Esophagus muscularis mucosa (tissue), 4 donors: ENCODE data around the gene GEN1. TPM values are rescaled to one million over a fixed set of nuclear protein-coding genes. Genes with fewer than 3 reads are reported as not detected.

Source experiments
- DNase-seq: peaks from one replicate; pipeline ENCODE4 v3.0.0-alpha.2; 2017; ENCODE audit errors: extremely low spot score
- H3K27ac ChIP-seq, 4 donors: fragments of 200-600 bp; sonication (generic); replicated peaks in 1 of 4; 1 replicate in 3 of 4; 2 replicates in 1 of 4; pipeline ENCODE4 v1.5.1; 2016 to 2019; ENCODE audit warnings: mild to moderate bottlenecking in 1 of 4
- H3K27me3 ChIP-seq, 4 donors: fragments of 200-600 bp; sonication (generic); one replicate each; pipeline versions ENCODE4 v1.5.1 to v1.6.0; 2016 to 2019
- H3K36me3 ChIP-seq, 4 donors: fragments of 200-600 bp; sonication (generic); one replicate each; pipeline ENCODE4 v1.5.1; 2016 to 2019
- H3K4me1 ChIP-seq, 4 donors: fragments of 200-600 bp; sonication (generic); one replicate each; pipeline ENCODE4 v1.5.1; 2016 to 2019
- H3K4me3 ChIP-seq, 4 donors: fragments of 200-600 bp; sonication (generic); 1 replicate in 2 of 4; 2 replicates in 2 of 4; pipeline ENCODE4 v1.5.1; 2016 to 2019; ENCODE audit warnings: mild to moderate bottlenecking in 4 of 4, moderate library complexity in 1 of 4
- H3K9me3 ChIP-seq, 4 donors: fragments of 200-600 bp; sonication (generic); 1 replicate in 3 of 4; 2 replicates in 1 of 4; pipeline ENCODE4 v1.5.1; 2016 to 2019
- EP300 ChIP-seq: sonication (generic); formaldehyde crosslinking; IDR thresholded peaks from one replicate; pipeline ENCODE4 v1.6.1; 2017; ENCODE audit warnings: antibody characterized with exemption
- POLR2A ChIP-seq: fragments of 450-650 bp; IDR thresholded peaks from one replicate; pipeline ENCODE4 v1.6.1; 2017; ENCODE audit warnings: antibody characterized with exemption, moderate library complexity, mild to moderate bottlenecking, low read depth
- POLR2AphosphoS5 ChIP-seq, 2 donors: sonication (generic); formaldehyde crosslinking; IDR thresholded peaks; one replicate each; pipeline ENCODE4 v1.6.1; 2017; ENCODE audit warnings: antibody characterized with exemption in 2 of 2
- WGBS: methylation state at CpG from one replicate; pipeline ENCODE4 v1.1.5; 2018; 5-methylcytosine and 5-hydroxymethylcytosine counted together
- intact Hi-C: fragments of 100-400 bp; cut with DNase I; formaldehyde crosslinking; loops from one replicate; pipeline ENCODE4 v1.15.1; 2023
- total RNA-seq, 4 donors: library from RNA; depleted of rRNA; stranded (reverse); fragments of >200 nt; gene quantifications; one replicate each; pipeline versions ENCODE4 v1.1.0 to v1.2.1, GENCODE V29; 2016
- TF ChIP-seq, protein P1 (sequence below), 3 experiments: fragments of 200-600 bp in 2 of 3; fragments of 450-650 bp in 1 of 3; sonication (generic) in 2 of 3; IDR thresholded peaks; one replicate each; pipeline ENCODE4 v1.5.1; 2017 to 2019; ENCODE audit warnings: antibody characterized with exemption in 3 of 3, mild to moderate bottlenecking in 2 of 3, moderate library complexity in 1 of 3

Gene GEN1
- total RNA-seq, 4 donors from 2014 or later, result 1.2 to 7.3 (median 3.2) TPM

DNA sequence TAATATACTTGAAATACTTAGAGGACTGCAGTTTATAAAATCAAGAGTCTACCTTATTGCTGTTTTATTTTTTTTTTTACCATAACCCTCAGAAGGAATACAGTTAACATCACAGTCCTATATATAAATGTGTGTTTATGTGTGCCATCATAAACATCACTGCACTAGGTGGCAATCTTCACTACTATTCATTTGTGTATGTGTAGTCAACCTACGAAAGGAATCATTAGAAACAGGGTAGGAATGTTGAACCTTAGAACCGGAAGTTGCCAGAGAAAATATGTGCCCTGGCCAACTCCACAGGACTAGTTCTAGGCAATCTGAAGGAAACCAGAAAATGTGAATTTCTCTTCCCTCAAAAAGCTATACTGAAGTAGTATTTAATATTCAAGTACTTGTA is 3.4 kb downstream of the GEN1 start:
- TF ChIP-seq POLR2A (no peak), POLR2AphosphoS5 (IDR thresholded peaks at IDR 0.05) (no peak), EP300 (no peak)
- TF ChIP-seq, protein P1, sequence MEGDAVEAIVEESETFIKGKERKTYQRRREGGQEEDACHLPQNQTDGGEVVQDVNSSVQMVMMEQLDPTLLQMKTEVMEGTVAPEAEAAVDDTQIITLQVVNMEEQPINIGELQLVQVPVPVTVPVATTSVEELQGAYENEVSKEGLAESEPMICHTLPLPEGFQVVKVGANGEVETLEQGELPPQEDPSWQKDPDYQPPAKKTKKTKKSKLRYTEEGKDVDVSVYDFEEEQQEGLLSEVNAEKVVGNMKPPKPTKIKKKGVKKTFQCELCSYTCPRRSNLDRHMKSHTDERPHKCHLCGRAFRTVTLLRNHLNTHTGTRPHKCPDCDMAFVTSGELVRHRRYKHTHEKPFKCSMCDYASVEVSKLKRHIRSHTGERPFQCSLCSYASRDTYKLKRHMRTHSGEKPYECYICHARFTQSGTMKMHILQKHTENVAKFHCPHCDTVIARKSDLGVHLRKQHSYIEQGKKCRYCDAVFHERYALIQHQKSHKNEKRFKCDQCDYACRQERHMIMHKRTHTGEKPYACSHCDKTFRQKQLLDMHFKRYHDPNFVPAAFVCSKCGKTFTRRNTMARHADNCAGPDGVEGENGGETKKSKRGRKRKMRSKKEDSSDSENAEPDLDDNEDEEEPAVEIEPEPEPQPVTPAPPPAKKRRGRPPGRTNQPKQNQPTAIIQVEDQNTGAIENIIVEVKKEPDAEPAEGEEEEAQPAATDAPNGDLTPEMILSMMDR (IDR thresholded peaks at IDR 0.05), result no peak
- H3K4me3 ChIP-seq, result no peak overlapping the region
- DNase-seq, result no peak
- WGBS, result 72% methylated on average over 2 of the region's 2 CpGs
- H3K36me3 ChIP-seq, result no peaks in the 10 kb centered on the region
- no peaks in the 10 kb centered on the region for H3K9me3 ChIP-seq
- intact Hi-C loops, result no loop called here
- H3K4me1 ChIP-seq, result peaks cover 14 to 18% (median 15%) of the 10 kb centered on the region in 4 donors
- no peaks in the 10 kb centered on the region for H3K27me3 ChIP-seq
- H3K27ac ChIP-seq, result no peak overlapping the region

DNA sequence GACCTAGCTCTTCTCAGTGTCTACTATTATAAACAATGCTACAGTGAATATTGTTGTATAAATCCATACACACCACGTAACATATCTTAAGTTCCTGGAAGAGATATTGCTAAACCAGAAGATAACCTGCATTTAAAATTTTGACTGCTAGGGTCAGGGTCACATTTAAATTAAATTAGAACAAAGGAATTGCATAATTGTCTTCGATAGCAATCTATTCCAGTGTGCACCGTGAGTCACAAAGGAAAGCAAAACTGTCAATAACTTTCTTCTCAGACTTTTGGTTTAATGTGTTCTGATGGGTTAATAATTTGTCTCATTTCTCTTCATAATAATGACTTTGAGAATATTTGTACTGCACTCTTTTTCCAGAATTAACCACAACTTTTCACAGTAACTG is 4.2 kb downstream of the GEN1 start:
- H3K4me3 ChIP-seq, result no peak overlapping the region
- WGBS, result 82% methylated on average over 3 of the region's 3 CpGs
- no peak overlapping the region for H3K27ac ChIP-seq
- no peaks in the 10 kb centered on the region for H3K27me3 ChIP-seq
- TF ChIP-seq EP300, result no peak
- TF ChIP-seq, protein P1 (IDR thresholded peaks at IDR 0.05), result no peak
- TF ChIP-seq POLR2AphosphoS5 (IDR thresholded peaks at IDR 0.05), result no peak
- TF ChIP-seq POLR2A, result no peak
- DNase-seq, result no peak
- intact Hi-C loops, result no loop called here
- peaks cover 8 to 11% (median 9%) of the 10 kb centered on the region in 4 donors for H3K4me1 ChIP-seq
- no peaks in the 10 kb centered on the region for H3K9me3 ChIP-seq
- H3K36me3 ChIP-seq, result no peaks in the 10 kb centered on the region

DNA sequence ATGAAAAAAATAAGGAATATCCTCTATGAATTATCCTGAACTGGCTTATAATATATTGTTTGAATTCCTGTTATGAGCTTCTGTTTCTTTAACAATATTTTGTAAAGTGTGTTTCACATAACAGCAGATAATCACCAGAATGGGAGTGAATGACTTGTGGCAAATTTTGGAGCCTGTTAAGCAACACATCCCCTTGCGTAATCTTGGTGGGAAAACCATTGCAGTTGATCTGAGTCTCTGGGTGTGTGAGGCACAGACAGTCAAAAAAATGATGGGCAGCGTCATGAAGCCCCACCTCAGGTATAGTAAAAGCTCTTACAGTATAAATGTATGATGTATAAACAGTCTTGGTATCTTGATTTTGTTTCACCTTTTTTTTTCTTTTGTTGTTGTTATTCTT is 5.9 kb downstream of the GEN1 start:
- H3K4me3 ChIP-seq, result no peak overlapping the region
- intact Hi-C loops, result no loop called here
- H3K9me3 ChIP-seq, result no peaks in the 10 kb centered on the region
- H3K4me1 ChIP-seq, result peaks cover 1 to 4% (median 3%) of the 10 kb centered on the region in 4 donors
- no peaks in the 10 kb centered on the region for H3K36me3 ChIP-seq
- TF ChIP-seq, protein P1 (IDR thresholded peaks at IDR 0.05), result no peak
- TF ChIP-seq POLR2AphosphoS5 (IDR thresholded peaks at IDR 0.05) (no peak), POLR2A (no peak), EP300 (no peak)
- no peaks in the 10 kb centered on the region for H3K27me3 ChIP-seq
- WGBS, result 95% methylated on average over 2 of the region's 2 CpGs
- no peak overlapping the region for H3K27ac ChIP-seq
- no peak for DNase-seq

DNA sequence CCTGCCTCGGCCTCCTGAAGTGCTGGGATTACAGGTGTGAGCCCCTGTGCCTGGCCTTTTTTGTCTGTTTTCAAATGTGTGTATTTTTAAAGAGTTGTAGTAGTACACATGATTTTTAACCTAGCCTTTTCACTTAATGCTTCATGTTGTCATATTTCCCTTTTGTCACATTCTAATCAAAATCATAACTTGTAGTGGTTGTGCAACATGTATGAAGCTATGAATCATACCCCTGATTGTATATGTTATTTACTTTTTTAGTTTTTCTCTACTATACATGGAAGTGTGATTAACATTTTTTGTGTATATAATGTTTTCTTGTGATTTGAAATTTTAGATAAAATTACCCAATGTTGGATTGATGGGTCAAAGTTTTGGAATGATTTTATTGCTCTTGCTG is 8.5 kb downstream of the GEN1 start:
- H3K27ac ChIP-seq, result no peak overlapping the region
- 94% methylated on average over 1 of the region's 1 CpG for WGBS
- TF ChIP-seq EP300 (no peak), POLR2A (no peak), POLR2AphosphoS5 (IDR thresholded peaks at IDR 0.05) (no peak)
- TF ChIP-seq, protein P1 (IDR thresholded peaks at IDR 0.05), result no peak
- no peaks in the 10 kb centered on the region for H3K9me3 ChIP-seq
- H3K36me3 ChIP-seq, result peaks cover 0 to 4% (median 0%) of the 10 kb centered on the region in 4 donors
- no peak overlapping the region for H3K4me3 ChIP-seq
- intact Hi-C loops, result no loop called here
- H3K27me3 ChIP-seq, result no peaks in the 10 kb centered on the region
- no peaks in the 10 kb centered on the region for H3K4me1 ChIP-seq
- DNase-seq, result no peak

DNA sequence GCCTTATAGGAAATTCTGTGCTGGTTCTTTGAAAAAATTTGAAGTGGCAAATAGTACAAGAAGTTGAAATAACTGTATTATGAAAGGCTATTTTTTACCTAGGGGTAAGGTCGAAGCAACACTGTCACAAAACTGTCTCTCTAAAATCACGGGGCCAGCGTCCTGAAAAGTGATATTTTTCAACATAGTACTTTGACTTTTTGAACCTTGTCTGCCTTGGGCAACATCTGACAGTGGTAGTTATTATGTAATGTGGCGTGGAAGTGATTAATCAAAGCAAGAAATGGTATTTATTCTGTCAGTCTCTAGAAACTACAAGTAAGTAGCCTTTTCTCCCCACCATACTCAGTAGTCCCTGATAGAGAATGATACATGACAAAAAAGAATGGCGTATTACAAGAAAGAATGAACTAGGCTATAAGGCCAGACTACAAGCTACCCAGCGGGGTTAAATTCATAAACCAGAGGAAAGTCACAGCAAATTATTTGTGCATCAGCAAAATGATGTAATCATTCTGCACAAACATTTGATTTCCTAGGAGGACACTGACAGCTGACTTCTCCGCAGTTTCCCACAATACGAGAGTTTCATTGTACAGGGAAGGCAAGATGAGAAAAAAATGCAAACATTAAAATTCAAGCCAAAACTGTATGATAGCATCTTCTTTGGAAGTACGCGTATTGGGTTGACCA is 9.8 kb downstream of the GEN1 start:
- no peaks in the 10 kb centered on the region for H3K27me3 ChIP-seq
- no peaks in the 10 kb centered on the region for H3K9me3 ChIP-seq
- intact Hi-C loops, result no loop called here
- no peaks in the 10 kb centered on the region for H3K4me1 ChIP-seq
- H3K27ac ChIP-seq, result no peak overlapping the region
- 90% methylated on average over 10 of the region's 10 CpGs for WGBS
- no peak overlapping the region for H3K4me3 ChIP-seq
- TF ChIP-seq, protein P1 (IDR thresholded peaks at IDR 0.05), result no peak
- TF ChIP-seq POLR2A, result no peak
- no peak for TF ChIP-seq EP300
- no peak for TF ChIP-seq POLR2AphosphoS5 (IDR thresholded peaks at IDR 0.05)
- DNase-seq, result no peak
- peaks cover 0 to 4% (median 0%) of the 10 kb centered on the region in 4 donors for H3K36me3 ChIP-seq
